ENCODE results near the gene MSI2.

MSI2 gene

DNA sequence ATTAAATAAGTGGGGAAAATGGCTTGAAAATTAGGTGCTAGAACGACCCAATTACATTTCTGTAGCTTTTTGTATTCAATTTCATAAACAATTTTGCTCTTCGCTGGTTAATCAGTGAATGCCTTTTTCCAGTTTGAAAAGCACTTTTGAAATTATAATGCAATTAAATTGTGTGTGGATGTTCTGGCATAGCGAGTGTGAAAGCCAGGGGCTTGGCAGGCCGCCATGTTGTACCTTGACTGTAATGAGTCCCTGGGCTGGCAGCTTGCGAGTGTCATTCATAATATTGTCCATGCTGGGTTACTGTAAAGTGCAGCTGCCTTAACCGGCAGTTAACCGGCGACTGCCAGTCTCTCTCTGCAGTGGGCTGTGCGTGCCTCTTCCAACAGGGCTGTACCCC, 310.9 kb downstream of the MSI2 start:
- Histone ChIP-seq H3K36me3 (replicated peaks) (no peaks in the 10 kb centered on the region; the same call in 1 of the 2 replicates), H3K27me3 (ENCODE audit: low read depth) (no peaks in the 10 kb centered on the region), H3K4me3 (no peak overlapping the region), H3K4me1 (peaks cover 5% of the 10 kb centered on the region), H3K9me3 (no peaks in the 10 kb centered on the region)
- in situ Hi-C loops (cut with MboI; ENCODE audit: low sequenced_read_pairs), result no loop called here
- DNase-seq (ENCODE audit: low spot score in 2 of 2), result peak in 1 of 2 experiments; percentile 47

DNA sequence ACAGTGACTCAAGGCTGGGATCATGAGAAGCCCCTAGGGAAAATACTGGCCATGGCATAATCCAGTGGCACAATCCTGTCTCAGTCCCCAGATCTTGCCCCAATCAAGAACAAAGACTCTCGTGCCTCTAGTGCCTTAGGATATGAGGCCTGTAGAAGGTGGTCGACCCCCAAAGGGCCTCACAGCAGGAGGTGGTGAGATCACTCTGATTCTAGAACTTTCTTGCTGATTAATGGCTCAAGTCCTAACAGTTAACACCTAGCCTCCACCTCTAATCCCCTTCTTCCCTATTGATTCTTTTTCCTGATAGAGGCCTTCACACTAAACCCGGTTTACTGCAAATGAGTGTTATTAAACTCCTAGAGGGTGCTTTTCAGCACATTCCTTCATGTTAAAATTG, 312.0 kb downstream of the MSI2 start:
- Histone ChIP-seq H3K36me3 (replicated peaks) (no peaks in the 10 kb centered on the region; the same call in 1 of the 2 replicates), H3K4me1 (peaks cover 5% of the 10 kb centered on the region), H3K9me3 (no peaks in the 10 kb centered on the region), H3K4me3 (no peak overlapping the region), H3K27me3 (ENCODE audit: low read depth) (no peaks in the 10 kb centered on the region)
- DNase-seq (ENCODE audit: low spot score in 2 of 2), result no peak
- in situ Hi-C loops (cut with MboI; ENCODE audit: low sequenced_read_pairs), result no loop called here

DNA sequence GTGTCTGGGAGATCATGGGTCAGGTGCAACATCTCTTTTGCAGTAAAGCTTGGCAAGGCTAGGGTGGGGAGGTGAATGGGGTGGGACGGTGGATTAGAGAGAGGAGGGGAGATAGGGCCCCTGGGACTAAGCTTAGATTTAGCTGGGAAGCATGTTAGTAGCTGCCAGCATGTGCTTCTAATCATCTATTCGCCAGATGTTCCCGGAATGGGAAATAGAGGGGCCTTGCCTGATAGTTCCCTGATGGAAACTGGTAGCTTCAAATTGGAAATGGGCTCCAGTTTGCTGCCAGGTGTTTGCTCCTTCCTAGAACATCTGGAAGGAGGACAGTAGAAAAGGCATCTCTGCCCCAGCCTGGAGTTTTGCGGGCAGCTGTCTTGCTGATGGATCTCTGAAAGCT, 312.7 kb downstream of the MSI2 start:
- no peaks in the 10 kb centered on the region; the same call in 1 of the 2 replicates for H3K36me3 ChIP-seq (replicated peaks)

DNA sequence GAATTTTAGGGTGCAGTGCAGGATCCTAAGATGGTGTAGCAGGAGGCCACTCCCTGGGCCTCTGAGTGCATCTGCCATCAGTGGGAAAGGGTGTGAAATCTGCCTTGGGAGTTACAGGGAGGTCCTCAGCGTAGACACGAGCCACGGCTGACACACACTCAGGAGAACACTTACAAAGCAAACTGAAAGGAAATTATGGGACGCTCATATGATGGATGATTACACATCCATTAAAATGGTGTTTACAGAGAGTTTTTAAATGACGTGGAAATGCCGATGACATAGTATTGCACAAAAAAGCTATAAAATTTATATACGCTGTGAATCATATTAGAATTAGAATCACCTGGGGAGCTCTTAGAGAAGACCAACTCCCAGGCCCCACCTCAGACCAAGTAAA, 313.5 kb downstream of the MSI2 start:
- no peaks in the 10 kb centered on the region for H3K27me3 ChIP-seq (ENCODE audit: low read depth)
- H3K4me3 ChIP-seq, result no peak overlapping the region
- H3K4me1 ChIP-seq, result peaks cover 5% of the 10 kb centered on the region
- in situ Hi-C loops (cut with MboI; ENCODE audit: low sequenced_read_pairs), result no loop called here
- DNase-seq (ENCODE audit: low spot score in 2 of 2), result no peak
- no peaks in the 10 kb centered on the region; the same call in 1 of the 2 replicates for H3K36me3 ChIP-seq (replicated peaks)
- H3K9me3 ChIP-seq, result no peaks in the 10 kb centered on the region

More for the DNA sequence above, 312.7 kb downstream of the MSI2 start:
- in situ Hi-C loops (cut with MboI; ENCODE audit: low sequenced_read_pairs), result no loop called here
- no peaks in the 10 kb centered on the region for H3K9me3 ChIP-seq
- no peaks in the 10 kb centered on the region for H3K27me3 ChIP-seq (ENCODE audit: low read depth)
- DNase-seq (ENCODE audit: low spot score in 2 of 2), result no peak
- no peak overlapping the region for H3K4me3 ChIP-seq
- peaks cover 5% of the 10 kb centered on the region for H3K4me1 ChIP-seq

DNA sequence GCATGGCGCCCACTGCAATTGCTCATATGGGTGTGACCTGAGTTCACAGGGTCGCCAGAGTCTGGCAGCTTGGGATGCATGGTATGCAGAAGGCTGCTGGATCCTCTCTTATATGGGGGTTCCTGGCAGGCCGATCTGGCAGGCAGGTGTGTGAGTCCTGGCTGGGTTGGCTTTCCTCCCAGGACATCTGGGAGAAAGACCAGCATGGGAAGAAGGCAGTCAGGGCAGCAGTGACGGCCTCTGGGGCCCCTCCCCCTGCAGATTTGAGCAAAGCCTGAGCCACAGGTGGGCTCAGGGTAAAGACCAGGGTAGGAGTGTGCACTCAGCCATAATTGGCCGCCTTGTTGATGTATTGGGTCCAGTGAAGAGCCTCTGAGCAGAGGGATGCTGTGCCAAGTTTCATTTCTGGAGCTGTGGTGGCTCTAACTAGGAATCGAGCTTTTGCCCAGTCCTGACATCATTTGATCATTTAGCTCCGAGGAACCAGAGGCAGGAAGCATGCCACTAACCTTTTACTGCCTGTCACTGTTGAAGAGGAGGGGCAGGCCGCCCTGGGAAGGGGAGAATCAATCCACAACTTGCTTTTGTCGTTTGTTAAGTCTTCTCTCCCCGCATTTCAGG, 314.5 kb downstream of the MSI2 start:
- Histone ChIP-seq H3K4me1 (peaks cover 5% of the 10 kb centered on the region), H3K9me3 (no peaks in the 10 kb centered on the region), H3K4me3 (no peak overlapping the region), H3K36me3 (replicated peaks) (no peaks in the 10 kb centered on the region), H3K27me3 (ENCODE audit: low read depth) (no peaks in the 10 kb centered on the region)
- no peak for DNase-seq (ENCODE audit: low spot score in 2 of 2)
- in situ Hi-C loops (cut with MboI; ENCODE audit: low sequenced_read_pairs), result no loop called here

DNA sequence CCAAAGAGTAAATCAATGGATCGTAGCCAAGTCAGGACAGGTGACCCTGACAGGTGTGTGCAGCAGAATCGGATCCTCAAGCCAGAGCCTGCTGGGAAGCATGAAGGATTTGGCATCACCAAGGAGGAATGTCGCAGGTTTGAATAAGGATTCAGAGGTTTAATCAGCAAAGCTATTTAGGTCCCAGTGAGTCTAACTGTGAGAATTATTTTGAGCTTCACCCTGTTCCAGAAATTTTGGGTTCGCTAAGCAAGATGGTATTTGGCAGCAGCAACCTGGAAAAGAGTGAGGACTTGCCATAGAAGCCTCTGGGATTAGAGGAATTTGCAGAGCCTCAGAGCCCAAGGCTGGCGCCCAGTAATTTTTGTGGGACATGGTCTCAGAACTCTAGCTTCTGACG, 315.7 kb downstream of the MSI2 start:
- Histone ChIP-seq H3K4me1 (peaks cover 3% of the 10 kb centered on the region), H3K4me3 (no peak overlapping the region), H3K9me3 (no peaks in the 10 kb centered on the region), H3K36me3 (replicated peaks) (no peaks in the 10 kb centered on the region), H3K27me3 (ENCODE audit: low read depth) (no peaks in the 10 kb centered on the region)
- no peak for DNase-seq (ENCODE audit: low spot score in 2 of 2)
- in situ Hi-C loops (cut with MboI; ENCODE audit: low sequenced_read_pairs), result no loop called here

DNA sequence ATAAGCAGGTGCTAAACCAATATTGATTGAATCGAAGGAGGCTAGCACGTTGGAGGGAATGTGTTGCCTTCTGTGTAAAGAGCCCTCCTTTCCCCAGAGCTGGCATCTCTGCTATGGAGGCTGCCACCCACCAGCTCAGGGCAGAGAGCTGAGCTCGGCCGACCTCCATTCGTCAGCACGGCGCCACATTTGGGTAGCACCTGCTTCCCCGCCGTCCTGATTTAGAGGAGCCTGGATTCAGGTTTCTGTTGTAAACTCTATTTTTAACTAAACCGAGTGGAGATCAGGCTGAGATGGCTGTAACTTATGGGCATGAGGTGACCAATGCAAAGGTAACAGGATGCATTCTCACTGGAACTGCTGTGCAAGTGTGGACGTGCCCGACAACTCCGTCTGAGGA, 316.3 kb downstream of the MSI2 start:
- Histone ChIP-seq H3K4me1 (peaks cover 7% of the 10 kb centered on the region), H3K27me3 (ENCODE audit: low read depth) (no peaks in the 10 kb centered on the region), H3K4me3 (no peak overlapping the region), H3K9me3 (no peaks in the 10 kb centered on the region), H3K36me3 (replicated peaks) (no peaks in the 10 kb centered on the region)
- DNase-seq (ENCODE audit: low spot score in 2 of 2), result no peak
- in situ Hi-C loops (cut with MboI; ENCODE audit: low sequenced_read_pairs), result no loop called here

DNA sequence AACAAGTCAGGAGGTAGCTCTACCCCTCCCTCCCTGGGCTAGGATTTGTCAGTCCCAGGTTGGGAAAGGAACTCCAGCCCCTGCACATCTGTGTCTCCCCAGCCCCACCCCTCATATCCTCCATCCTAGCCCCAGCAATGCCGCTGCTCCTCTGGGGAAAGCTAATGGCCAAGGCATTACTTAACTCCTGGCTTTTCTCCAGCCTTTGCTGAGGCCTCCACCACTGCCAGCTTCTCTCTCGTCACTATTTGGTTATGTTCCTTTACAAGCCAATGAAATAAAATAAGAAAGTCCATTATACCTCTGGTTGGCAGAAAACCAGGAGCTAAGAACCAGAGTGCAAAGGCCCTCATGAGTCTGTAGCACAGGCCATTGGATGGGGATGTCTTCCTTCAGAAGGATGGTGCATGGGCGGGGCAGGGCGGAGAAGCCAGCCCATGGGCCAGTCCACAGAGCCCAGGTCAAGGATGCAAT, 317.8 kb downstream of the MSI2 start:
- in situ Hi-C loops (cut with MboI; ENCODE audit: low sequenced_read_pairs), result no loop called here
- DNase-seq (ENCODE audit: low spot score in 2 of 2), result no peak

DNA sequence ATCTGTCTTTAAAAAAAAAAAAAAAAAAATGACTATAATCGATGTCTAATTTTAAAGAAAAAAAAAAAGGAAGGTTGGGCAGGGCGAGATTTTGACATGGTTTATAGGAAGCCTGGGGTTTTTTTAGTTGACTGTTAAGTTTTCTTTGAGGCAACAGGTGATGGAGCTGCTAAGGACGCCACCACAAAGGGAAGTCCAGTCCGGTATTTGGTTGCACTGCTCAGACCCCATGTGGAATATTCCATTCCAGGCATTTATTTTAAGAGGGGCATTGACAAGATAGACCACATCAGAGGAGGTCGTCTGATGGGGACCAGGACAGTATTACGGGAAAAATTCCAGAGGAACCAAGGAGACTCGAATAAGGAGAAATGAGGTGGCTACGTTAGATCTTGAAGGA, 320.4 kb downstream of the MSI2 start:
- Histone ChIP-seq H3K36me3 (replicated peaks) (no peaks in the 10 kb centered on the region), H3K9me3 (no peaks in the 10 kb centered on the region), H3K27me3 (ENCODE audit: low read depth) (no peaks in the 10 kb centered on the region), H3K4me3 (no peak overlapping the region), H3K4me1 (peaks cover 19% of the 10 kb centered on the region)
- in situ Hi-C loops (cut with MboI; ENCODE audit: low sequenced_read_pairs), result no loop called here
- DNase-seq (ENCODE audit: low spot score in 2 of 2), result no peak

More for the DNA sequence above, 317.8 kb downstream of the MSI2 start:
- Histone ChIP-seq H3K36me3 (replicated peaks) (no peaks in the 10 kb centered on the region), H3K27me3 (ENCODE audit: low read depth) (no peaks in the 10 kb centered on the region), H3K4me3 (no peak overlapping the region), H3K9me3 (no peaks in the 10 kb centered on the region), H3K4me1 (peaks cover 18% of the 10 kb centered on the region)

DNA sequence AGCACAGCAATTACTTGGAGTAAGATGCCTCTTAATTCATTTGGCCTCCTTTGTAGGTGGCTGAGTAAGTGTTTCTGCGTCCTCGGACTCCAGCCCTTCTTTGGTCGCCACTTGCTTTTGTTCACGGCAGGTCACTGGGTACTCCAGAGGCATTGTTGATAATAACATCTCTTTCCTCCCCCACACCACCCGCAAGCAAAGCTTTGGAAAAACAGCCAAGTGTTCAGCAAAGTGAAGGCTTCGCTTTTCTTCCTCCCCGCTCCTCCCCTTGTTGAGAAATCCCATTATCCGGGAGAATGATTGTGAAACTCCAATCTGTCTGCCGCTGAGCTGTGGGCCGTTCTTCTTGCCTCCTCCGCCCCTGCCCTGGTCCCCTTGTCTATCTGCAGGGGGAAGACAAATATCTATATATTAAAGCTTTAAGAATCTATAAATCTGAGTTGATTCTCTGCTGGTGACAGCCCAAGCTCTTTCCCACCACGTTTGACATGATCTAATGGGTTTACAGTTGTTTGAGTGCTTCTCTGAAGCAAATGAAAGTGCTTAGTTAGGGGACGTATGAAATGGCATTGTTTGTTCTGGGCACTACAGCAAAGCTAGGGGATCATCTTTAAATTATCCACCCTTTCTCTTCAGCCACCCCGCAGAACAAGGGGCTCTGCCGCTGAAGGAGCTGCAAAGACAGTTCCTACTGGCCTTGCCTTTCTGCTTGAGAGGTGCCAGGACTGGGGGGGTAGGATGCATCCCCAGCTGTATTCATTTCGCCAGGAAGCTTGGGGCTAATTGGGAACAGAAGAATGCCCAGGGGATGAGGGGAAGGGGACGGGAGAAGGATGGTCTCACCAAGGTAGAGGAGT, 321.7 kb downstream of the MSI2 start:
- Histone ChIP-seq H3K27me3 (ENCODE audit: low read depth) (no peaks in the 10 kb centered on the region), H3K36me3 (replicated peaks) (no peaks in the 10 kb centered on the region), H3K4me1 (peaks cover 19% of the 10 kb centered on the region), H3K4me3 (peak overlapping the region; percentile 15), H3K9me3 (no peaks in the 10 kb centered on the region)
- DNase-seq (ENCODE audit: low spot score in 2 of 2), result peak; percentile 83 to 88
- in situ Hi-C loops (cut with MboI; ENCODE audit: low sequenced_read_pairs), result no loop called here

DNA sequence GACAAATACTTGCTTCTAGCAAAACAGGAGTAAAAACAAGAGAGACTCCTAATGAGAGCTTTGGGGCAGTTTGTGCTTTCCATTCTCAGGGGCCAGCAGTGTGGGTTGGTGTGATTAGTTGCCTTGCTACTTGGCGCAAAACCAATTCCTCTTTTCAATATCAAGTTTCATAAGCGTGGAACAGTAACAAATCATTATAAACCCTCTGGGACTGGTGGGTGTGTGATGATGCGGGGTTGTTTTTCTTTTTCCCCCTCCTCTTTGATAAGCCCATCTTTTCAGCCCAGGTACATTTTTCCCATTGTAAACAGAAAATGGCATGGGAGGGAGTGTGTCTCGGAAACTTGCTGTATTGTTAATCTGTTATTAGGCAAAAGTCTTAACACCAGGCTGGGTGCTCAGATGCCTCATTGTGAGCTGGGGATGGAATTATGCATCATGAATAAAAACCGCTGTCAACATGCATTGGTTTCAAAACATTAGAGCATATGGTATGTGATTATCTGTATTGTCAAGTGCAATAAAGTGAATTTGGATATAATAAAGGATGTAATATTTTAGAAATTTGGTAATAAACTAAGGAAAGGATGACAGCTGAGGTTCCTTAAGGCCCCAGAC, 322.4 kb downstream of the MSI2 start:
- in situ Hi-C loops (cut with MboI; ENCODE audit: low sequenced_read_pairs), result no loop called here
- DNase-seq (ENCODE audit: low spot score in 2 of 2), result peak in 1 of 2 experiments; percentile 26

DNA sequence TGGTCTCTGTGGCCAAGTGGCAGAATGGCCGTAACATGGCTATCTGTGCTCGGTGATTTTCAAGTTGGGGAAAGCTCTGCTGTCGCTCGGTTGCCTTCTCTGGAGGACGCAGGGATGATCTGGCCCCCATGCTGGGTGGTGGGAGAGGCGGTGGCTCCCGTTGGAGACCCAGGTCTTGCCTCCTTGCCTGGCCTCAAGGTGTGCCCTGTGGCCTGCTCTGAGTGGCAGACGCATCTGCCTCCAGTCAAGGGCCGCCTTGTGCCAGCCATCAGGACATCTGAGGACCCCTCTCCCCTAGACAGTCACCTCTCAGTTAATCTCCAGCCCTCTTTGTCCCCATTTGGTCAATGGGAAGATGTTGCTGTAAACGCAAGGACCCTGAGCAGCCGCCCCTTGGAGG, 322.9 kb downstream of the MSI2 start:
- in situ Hi-C loops (cut with MboI; ENCODE audit: low sequenced_read_pairs), result no loop called here
- Histone ChIP-seq H3K4me1 (peaks cover 19% of the 10 kb centered on the region), H3K36me3 (replicated peaks) (no peaks in the 10 kb centered on the region), H3K27me3 (ENCODE audit: low read depth) (no peaks in the 10 kb centered on the region), H3K9me3 (no peaks in the 10 kb centered on the region), H3K4me3 (no peak overlapping the region)
- DNase-seq (ENCODE audit: low spot score in 2 of 2), result no peak

More for the DNA sequence above, 322.4 kb downstream of the MSI2 start:
- Histone ChIP-seq H3K27me3 (ENCODE audit: low read depth) (no peaks in the 10 kb centered on the region), H3K9me3 (no peaks in the 10 kb centered on the region), H3K4me3 (no peak overlapping the region), H3K4me1 (peaks cover 19% of the 10 kb centered on the region), H3K36me3 (replicated peaks) (no peaks in the 10 kb centered on the region)

DNA sequence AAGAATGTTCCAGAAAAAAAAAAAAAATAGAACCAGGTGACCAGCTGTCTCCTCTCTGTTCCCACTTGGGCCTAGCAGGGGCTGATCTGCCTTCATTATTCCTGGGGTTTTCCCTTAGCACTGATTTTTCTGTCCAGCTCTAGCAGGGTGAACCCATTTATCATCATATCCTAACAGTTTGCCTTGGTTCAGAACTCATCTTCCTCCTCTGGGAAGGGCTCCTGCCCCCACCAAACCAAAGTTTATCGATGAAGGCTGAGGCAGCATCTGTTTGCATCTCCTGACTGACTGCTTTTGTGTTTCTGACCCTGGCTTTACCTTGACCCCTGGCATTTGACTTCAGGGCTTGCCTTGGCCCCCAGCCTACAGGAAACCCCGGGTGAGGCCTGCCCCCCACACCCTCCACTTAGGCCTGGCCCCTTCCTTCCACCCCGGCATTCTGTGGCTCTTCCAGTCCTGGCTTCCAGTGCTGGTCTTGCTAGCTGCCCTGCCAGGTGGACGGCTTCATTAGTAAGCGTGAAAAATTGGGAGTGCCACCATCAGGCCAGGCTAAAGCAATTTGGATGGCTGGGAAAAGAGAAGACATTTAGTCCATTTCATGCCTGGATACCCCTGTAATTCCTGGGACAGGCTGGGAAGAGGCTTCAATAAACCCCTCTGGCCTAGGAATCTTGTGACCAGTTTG, 323.9 kb downstream of the MSI2 start:
- no peak for DNase-seq (ENCODE audit: low spot score in 2 of 2)
- Histone ChIP-seq H3K27me3 (ENCODE audit: low read depth) (no peaks in the 10 kb centered on the region), H3K4me3 (no peak overlapping the region), H3K36me3 (replicated peaks) (no peaks in the 10 kb centered on the region), H3K9me3 (no peaks in the 10 kb centered on the region), H3K4me1 (peaks cover 19% of the 10 kb centered on the region)
- in situ Hi-C loops (cut with MboI; ENCODE audit: low sequenced_read_pairs), result no loop called here
